ENCODE measurements around the gene LSR. TPM values are rescaled to one million over a fixed set of nuclear protein-coding genes. Genes with fewer than 3 reads are reported as not detected.

LSR gene
- total RNA-seq, 2 donors from 2014 or later: 67.5 to 80.1 TPM

DNA sequence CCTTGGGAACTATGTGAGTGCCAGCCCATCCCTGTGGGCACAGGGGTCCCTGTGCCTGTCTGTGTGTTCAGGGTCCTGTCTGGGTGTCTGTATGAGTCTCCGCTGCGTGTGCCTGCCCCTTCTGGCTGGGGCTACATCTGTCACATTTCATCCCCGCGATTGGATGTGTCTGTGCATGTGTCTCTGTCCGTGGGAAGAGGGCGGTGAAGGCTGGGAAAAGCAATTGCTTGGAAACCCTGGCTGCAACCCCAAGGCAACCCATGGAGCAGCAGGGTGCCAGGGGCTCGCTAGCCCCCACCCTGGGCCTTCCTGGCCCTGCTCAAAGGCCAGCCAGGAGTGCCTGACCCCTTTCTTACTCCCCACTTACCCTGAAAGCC lies 44.5 kb downstream of the LSR start:
- no peak overlapping the region for H3K4me3 ChIP-seq
- H3K27me3 ChIP-seq: no peaks in the 10 kb centered on the region
- 36 to 43% methylated on average over 2 to 7 of the region's 7 CpGs for WGBS, 2 donors
- H3K4me1 ChIP-seq: no peaks in the 10 kb centered on the region
- ATAC-seq (no peak), DNase-seq (no peak)
- no peaks in the 10 kb centered on the region for H3K36me3 ChIP-seq (replicated peaks in 1 of 2; ENCODE audit: insufficient read depth in 1 of 2, low read depth in 2 of 2)
- no peak overlapping the region for H3K27ac ChIP-seq
- no peak for TF ChIP-seq POLR2A (IDR thresholded peaks at IDR 0.05)
- TF ChIP-seq, protein P1, sequence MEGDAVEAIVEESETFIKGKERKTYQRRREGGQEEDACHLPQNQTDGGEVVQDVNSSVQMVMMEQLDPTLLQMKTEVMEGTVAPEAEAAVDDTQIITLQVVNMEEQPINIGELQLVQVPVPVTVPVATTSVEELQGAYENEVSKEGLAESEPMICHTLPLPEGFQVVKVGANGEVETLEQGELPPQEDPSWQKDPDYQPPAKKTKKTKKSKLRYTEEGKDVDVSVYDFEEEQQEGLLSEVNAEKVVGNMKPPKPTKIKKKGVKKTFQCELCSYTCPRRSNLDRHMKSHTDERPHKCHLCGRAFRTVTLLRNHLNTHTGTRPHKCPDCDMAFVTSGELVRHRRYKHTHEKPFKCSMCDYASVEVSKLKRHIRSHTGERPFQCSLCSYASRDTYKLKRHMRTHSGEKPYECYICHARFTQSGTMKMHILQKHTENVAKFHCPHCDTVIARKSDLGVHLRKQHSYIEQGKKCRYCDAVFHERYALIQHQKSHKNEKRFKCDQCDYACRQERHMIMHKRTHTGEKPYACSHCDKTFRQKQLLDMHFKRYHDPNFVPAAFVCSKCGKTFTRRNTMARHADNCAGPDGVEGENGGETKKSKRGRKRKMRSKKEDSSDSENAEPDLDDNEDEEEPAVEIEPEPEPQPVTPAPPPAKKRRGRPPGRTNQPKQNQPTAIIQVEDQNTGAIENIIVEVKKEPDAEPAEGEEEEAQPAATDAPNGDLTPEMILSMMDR (IDR thresholded peaks at IDR 0.05): no peak
- H3K9me3 ChIP-seq: no peaks in the 10 kb centered on the region
- intact Hi-C loops (cut with DNase I): no loop called here

DNA sequence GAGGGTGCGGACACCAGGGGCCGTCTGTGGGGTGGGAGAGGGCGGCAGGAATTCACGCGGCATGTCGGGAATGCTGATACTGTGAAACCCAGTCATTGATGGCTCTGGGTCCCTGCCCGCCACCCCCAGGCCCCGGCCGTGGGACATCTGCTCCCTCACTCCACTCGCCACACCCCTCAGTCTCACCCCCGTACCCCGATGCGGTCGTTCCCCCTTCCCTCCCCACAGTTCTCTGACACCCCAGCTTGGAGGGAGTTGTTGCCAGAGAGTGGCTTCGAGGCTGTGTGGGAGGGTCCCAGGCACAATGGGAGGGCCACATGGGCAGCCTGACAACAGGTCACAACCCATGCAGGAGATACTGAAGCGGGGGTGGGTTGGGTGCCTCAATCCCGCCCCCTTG lies 45.0 kb downstream of the LSR start:
- Histone ChIP-seq H3K9me3 (no peaks in the 10 kb centered on the region), H3K27ac (no peak overlapping the region), H3K27me3 (no peaks in the 10 kb centered on the region), H3K4me1 (no peaks in the 10 kb centered on the region), H3K36me3 (replicated peaks in 1 of 2; ENCODE audit: insufficient read depth in 1 of 2, low read depth in 2 of 2) (no peaks in the 10 kb centered on the region), H3K4me3 (no peak overlapping the region)
- intact Hi-C loops (cut with DNase I): no loop called here
- 28 to 29% methylated on average over 14 of the region's 17 CpGs for WGBS, 2 donors
- ATAC-seq (no peak), DNase-seq (no peak)
- TF ChIP-seq POLR2A (IDR thresholded peaks at IDR 0.05): no peak
- TF ChIP-seq, protein P1 (IDR thresholded peaks at IDR 0.05): no peak

DNA sequence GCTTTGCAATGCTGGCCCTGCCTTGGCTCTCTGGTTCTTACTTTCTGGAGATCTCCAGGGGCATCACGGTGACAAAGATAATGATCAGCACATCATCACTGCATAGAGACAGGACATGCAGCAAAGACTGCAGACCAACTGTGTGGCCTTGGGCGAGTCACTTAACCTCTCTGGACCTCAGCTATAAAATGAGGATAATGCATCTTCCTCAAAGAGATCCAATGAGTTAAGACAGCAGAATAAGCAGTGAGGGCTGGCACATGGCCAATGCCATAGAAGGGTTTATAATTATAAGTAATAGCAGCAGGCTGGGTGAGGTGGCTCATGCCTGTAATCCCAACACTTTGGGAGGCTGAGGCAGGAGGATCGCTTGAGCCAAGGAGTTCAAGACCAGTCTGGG lies 45.5 kb downstream of the LSR start:
- 67 to 69% methylated on average over 3 of the region's 3 CpGs for WGBS, 2 donors
- no peak for DNase-seq
- H3K4me3 ChIP-seq: no peak overlapping the region
- TF ChIP-seq POLR2A (IDR thresholded peaks at IDR 0.05): no peak
- TF ChIP-seq, protein P1 (IDR thresholded peaks at IDR 0.05): no peak
- no peak overlapping the region for H3K27ac ChIP-seq
- H3K9me3 ChIP-seq: no peaks in the 10 kb centered on the region
- ATAC-seq: no peak
- no peaks in the 10 kb centered on the region for H3K36me3 ChIP-seq (replicated peaks in 1 of 2; ENCODE audit: insufficient read depth in 1 of 2, low read depth in 2 of 2)
- intact Hi-C loops (cut with DNase I): no loop called here
- H3K4me1 ChIP-seq: no peaks in the 10 kb centered on the region
- no peaks in the 10 kb centered on the region for H3K27me3 ChIP-seq

DNA sequence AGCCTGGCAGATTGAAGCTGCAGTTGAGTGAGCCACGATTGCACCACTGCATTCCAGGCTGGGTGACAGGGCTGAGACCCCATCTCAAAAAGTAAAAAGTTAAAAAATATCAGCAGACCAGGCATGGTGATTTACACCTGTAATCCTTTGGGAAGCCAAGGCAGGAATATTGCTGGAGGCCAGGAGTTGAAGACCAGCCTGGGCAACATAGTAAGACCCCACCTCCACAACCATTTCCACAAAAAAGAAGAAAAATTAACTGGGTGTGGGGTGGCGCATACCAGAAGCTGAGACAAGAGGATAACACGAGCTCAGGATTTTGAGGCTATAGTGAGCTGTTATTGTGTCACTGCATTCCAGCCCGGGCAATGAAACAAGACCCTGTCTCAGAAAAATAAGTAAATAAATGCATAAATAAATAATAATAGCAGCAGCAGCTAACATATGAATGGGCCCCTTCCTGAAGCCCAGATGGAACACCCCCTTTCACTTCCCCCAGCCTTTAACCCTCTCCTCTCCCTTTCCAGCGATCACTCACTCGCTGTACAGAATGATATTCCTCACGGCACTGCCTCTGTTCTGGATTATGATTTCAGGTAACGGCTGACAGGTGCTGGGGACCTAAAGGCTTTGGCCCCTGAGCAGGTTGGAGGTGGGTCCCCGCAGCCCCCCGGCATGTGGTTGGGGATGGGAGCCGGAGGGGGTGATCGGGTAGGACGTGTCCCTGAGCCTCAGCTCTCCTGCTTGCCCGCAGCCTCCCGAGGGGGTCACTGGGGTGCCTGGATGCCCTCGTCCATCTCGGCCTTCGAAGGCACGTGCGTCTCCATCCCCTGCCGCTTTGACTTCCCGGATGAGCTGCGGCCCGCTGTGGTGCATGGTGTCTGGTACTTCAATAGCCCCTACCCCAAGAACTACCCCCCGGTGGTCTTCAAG lies 46.3 kb downstream of the LSR start:
- intact Hi-C loops (cut with DNase I): no loop called here
- no peaks in the 10 kb centered on the region for H3K27me3 ChIP-seq

More for the DNA sequence above, 46.3 kb downstream of the LSR start:
- Histone ChIP-seq H3K9me3 (no peaks in the 10 kb centered on the region), H3K4me3 (no peak overlapping the region), H3K36me3 (replicated peaks in 1 of 2; ENCODE audit: insufficient read depth in 1 of 2, low read depth in 2 of 2) (no peaks in the 10 kb centered on the region), H3K27ac (no peak overlapping the region), H3K4me1 (no peaks in the 10 kb centered on the region)
- ATAC-seq: no peak
- WGBS, 2 donors: 69 to 70% methylated on average over 13 to 25 of the region's 25 CpGs
- no peak for TF ChIP-seq POLR2A (IDR thresholded peaks at IDR 0.05)
- TF ChIP-seq, protein P1 (IDR thresholded peaks at IDR 0.05): no peak
- no peak for DNase-seq

Data from body of pancreas (tissue), 4 donors.